ENCODE measurements around the gene CD40.

Gene CD40

DNA sequence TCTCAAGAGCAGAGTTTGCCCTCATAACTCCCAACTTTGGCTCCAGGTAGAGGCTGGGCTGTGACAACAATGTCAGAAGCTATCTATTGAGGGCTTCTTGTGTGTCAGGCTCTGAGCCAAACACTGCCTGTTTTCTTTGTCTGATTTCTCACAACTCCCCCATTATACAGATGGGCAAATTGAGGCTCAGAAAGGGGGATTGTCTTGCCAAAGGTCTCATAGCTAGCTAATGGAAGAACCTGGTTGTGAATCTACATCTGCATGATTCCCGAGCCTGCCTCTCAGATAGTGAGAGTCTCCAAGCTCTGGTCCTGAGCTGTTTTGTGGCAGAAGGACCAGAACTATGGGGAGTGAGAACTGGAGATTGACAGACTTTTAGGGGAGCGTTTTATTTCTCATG, 1.4 kb downstream of the CD40 start:
- Histone ChIP-seq H3K36me3 (no peaks in the 10 kb centered on the region), H3K4me1 (ENCODE audit: control insufficient read depth in 1 of 2, insufficient read depth in 1 of 2, low read depth in 1 of 2, low read length in 1 of 2) (peaks cover 10 to 13% of the 10 kb centered on the region in 2 experiments), H3K4me3 (ENCODE audit: low read depth in 1 of 2, low read length in 1 of 2) (no peak overlapping the region), H3K27ac (no peak overlapping the region), H3K9me3 (no peaks in the 10 kb centered on the region), H3K27me3 (peaks cover 50% of the 10 kb centered on the region)
- TF ChIP-seq, protein P1, sequence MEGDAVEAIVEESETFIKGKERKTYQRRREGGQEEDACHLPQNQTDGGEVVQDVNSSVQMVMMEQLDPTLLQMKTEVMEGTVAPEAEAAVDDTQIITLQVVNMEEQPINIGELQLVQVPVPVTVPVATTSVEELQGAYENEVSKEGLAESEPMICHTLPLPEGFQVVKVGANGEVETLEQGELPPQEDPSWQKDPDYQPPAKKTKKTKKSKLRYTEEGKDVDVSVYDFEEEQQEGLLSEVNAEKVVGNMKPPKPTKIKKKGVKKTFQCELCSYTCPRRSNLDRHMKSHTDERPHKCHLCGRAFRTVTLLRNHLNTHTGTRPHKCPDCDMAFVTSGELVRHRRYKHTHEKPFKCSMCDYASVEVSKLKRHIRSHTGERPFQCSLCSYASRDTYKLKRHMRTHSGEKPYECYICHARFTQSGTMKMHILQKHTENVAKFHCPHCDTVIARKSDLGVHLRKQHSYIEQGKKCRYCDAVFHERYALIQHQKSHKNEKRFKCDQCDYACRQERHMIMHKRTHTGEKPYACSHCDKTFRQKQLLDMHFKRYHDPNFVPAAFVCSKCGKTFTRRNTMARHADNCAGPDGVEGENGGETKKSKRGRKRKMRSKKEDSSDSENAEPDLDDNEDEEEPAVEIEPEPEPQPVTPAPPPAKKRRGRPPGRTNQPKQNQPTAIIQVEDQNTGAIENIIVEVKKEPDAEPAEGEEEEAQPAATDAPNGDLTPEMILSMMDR (IDR thresholded peaks at IDR 0.05): no peak

DNA sequence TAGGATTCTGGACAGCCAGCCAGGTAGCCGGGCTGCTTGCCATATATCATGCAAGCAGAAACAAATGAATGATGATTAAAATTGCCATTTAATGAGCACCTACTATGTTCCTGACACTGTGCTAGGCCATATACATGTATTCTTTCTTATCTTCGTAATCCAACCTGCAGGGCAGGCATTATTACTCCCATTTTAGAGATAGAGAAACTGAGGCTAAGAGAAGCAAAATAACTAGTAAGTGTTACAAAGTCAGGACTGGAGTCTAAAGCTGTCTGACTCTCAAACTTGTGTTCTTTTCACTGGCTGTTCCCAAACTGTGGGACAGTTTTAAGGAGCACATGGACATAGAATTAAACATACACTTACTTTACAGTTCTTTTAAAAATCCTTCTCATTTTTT, 2.0 kb downstream of the CD40 start:
- no peak overlapping the region for H3K4me3 ChIP-seq (ENCODE audit: low read depth in 1 of 2, low read length in 1 of 2)
- peaks cover 44% of the 10 kb centered on the region for H3K27me3 ChIP-seq
- no peaks in the 10 kb centered on the region for H3K36me3 ChIP-seq
- TF ChIP-seq, protein P1 (IDR thresholded peaks at IDR 0.05): no peak
- no peak overlapping the region for H3K27ac ChIP-seq
- H3K4me1 ChIP-seq (ENCODE audit: control insufficient read depth in 1 of 2, insufficient read depth in 1 of 2, low read depth in 1 of 2, low read length in 1 of 2): peaks cover 10 to 13% of the 10 kb centered on the region in 2 experiments
- H3K9me3 ChIP-seq: no peaks in the 10 kb centered on the region

DNA sequence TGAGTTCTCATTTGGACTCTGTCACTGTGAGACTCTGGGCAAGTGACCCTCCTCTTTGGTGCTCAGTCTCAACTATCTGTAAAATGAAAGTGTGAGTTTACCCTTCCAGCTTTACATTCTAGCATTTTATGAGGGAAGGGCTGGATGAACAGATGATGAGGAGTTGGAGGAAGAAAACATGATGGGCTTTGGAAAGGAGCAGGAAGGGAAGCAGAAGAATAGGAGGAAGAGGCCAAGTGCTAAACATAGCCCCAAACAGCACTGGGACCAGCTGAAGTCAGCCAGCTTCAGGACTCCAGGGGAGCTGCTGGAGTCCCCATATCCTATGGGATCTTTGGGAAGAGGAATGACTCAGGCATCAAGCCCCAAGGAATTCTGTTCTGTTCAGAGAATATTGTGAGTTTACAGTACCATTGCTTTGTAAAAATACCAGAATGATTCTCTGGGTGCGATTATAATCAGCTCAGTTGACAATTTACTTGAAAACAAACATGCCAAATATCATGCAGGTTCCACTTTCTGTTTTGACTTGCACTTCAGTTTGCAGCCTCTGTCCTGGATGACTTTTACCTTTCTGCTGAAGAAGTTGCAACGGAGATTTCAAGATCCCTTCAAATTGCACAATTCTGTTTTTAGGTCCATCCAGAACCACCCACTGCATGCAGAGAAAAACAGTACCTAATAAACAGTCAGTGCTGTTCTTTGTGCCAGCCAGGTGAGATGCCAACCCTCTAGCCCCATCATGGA, 3.2 kb downstream of the CD40 start:
- Histone ChIP-seq H3K9me3 (no peaks in the 10 kb centered on the region), H3K4me1 (ENCODE audit: control insufficient read depth in 1 of 2, insufficient read depth in 1 of 2, low read depth in 1 of 2, low read length in 1 of 2) (peaks cover 10 to 13% of the 10 kb centered on the region in 2 experiments), H3K27ac (no peak overlapping the region), H3K4me3 (ENCODE audit: low read depth in 1 of 2, low read length in 1 of 2) (no peak overlapping the region), H3K27me3 (peaks cover 32% of the 10 kb centered on the region), H3K36me3 (no peaks in the 10 kb centered on the region)
- TF ChIP-seq, protein P1 (IDR thresholded peaks at IDR 0.05): no peak

DNA sequence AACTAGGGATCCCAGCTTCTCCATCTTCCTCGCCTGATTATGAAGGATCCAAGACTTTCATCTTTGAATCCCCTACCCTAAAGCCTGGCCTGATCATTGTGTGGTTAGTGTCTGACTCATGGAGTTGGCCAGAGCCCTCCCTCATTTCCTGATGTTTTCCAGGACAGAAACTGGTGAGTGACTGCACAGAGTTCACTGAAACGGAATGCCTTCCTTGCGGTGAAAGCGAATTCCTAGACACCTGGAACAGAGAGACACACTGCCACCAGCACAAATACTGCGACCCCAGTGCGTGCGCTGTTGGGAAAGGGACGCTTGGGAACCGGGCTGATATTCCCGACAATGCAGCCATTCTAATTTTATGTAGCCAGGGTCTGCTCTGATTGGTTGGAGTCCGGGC, 4.0 kb downstream of the CD40 start:
- H3K36me3 ChIP-seq: no peaks in the 10 kb centered on the region
- H3K9me3 ChIP-seq: no peaks in the 10 kb centered on the region
- no peak overlapping the region for H3K27ac ChIP-seq

DNA sequence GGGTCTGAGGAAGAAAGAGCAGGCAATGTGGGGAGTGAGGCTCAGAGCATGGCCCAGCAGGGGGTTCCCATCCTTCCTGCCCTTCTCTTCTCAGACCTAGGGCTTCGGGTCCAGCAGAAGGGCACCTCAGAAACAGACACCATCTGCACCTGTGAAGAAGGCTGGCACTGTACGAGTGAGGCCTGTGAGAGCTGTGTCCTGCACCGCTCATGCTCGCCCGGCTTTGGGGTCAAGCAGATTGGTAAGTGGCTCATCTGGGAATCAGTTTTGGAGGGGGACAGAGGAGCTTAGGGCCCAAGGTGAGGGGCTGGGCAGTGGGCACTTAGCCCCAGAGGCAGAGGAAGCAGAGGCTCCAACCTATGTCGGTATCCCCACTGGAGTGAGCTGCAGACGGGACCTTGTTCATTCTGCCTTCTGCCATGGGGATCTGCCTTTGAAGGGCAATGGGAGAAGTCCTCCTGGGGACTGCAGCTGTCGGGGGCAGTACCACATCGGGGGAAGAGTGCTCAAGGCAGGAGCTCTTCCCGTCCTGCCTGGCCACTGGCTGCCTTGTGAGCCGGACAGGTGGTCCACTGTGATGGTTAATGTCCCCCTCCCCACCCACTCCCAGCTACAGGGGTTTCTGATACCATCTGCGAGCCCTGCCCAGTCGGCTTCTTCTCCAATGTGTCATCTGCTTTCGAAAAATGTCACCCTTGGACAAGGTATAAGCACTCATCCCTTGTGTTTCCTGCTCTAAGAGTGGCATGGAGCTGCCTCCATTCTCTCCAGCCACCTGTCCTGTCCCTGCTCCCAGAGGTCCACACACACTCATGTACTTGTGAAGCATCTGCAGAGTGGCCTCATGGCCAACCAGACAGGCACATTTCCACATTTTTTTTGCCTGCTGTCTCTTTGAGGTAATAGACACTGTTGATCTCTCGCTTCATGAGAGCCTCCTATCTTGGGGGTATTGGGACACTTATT, 4.7 kb downstream of the CD40 start:
- H3K4me1 ChIP-seq (ENCODE audit: control insufficient read depth in 1 of 2, insufficient read depth in 1 of 2, low read depth in 1 of 2, low read length in 1 of 2): peaks cover 5 to 7% of the 10 kb centered on the region in 2 experiments
- TF ChIP-seq, protein P1 (IDR thresholded peaks at IDR 0.05): no peak
- no peaks in the 10 kb centered on the region for H3K9me3 ChIP-seq
- no peak overlapping the region for H3K27ac ChIP-seq
- H3K27me3 ChIP-seq: peaks cover 28% of the 10 kb centered on the region
- H3K4me3 ChIP-seq (ENCODE audit: low read depth in 1 of 2, low read length in 1 of 2): no peak overlapping the region
- no peaks in the 10 kb centered on the region for H3K36me3 ChIP-seq

More for the DNA sequence above, 4.0 kb downstream of the CD40 start:
- Histone ChIP-seq H3K4me1 (ENCODE audit: control insufficient read depth in 1 of 2, insufficient read depth in 1 of 2, low read depth in 1 of 2, low read length in 1 of 2) (peaks cover 10 to 13% of the 10 kb centered on the region in 2 experiments), H3K4me3 (ENCODE audit: low read depth in 1 of 2, low read length in 1 of 2) (no peak overlapping the region), H3K27me3 (peaks cover 29% of the 10 kb centered on the region)
- TF ChIP-seq, protein P1 (IDR thresholded peaks at IDR 0.05): no peak
